Endothelial cell of umbilical vein (primary cell): ENCODE measurements around the gene HDGFL2. TPM values are rescaled to one million over a fixed set of nuclear protein-coding genes. Genes with fewer than 3 reads are reported as not detected.

Experiments
- BruUV-seq: library from RNA; stranded (reverse); fragments of 400-500 nt; replicated peaks from 2 replicates; lab custom pipeline; 2021; lab: Mats Ljungman, UMichigan
- CTCF ChIA-PET: fragments of 300-600, 350-600 bp; sonication (Branson Sonifier 250); formaldehyde crosslinking; loops from one replicate; lab custom pipeline; 2021; ENCODE audit warnings: antibody characterized with exemption, inconsistent platforms; lab: Charles Lee
- POLR2A ChIA-PET: fragments of 300-600, 350-600 bp; sonication (Branson Sonifier 250); formaldehyde crosslinking; loops from one replicate; lab custom pipeline; 2021; ENCODE audit warnings: antibody characterized with exemption, inconsistent platforms; lab: Charles Lee
- DNase-seq: peaks from one replicate; pipeline ENCODE4 v3.0.0-alpha.2; 2011; ENCODE audit warnings: low read depth, low spot score
- FAIRE-seq: peaks from 2 replicates; lab custom pipeline; 2011; peaks lifted over from hg19 to GRCh38; lab: Jason Lieb, UNC
- H2AFZ ChIP-seq: 2 replicates; pipeline ENCODE4 v1.6.0; 2012; ENCODE audit warnings: low read depth, low read length, control low read depth, inconsistent platforms
- H3K27ac ChIP-seq: 2 replicates; pipeline ENCODE4 v1.5.1; 2011; ENCODE audit warnings: low read depth, mild to moderate bottlenecking, control low read depth, low read length, moderate library complexity; ENCODE audit not compliant: insufficient read depth
- H3K27me3 ChIP-seq, 2 experiments: 2 replicates each; pipeline versions ENCODE4 v1.6.0 to v1.6.1; 2011; ENCODE audit warnings: low read length in 2 of 2, mixed read lengths in 1 of 2; ENCODE audit not compliant: control insufficient read depth in 2 of 2, insufficient read depth in 2 of 2
- H3K36me3 ChIP-seq, 2 experiments: 2 replicates in 1 of 2; 3 replicates in 1 of 2; pipeline ENCODE4 v1.5.1; 2011; ENCODE audit warnings: low read length in 2 of 2, mild to moderate bottlenecking in 1 of 2, moderate library complexity in 1 of 2; ENCODE audit not compliant: control insufficient read depth in 2 of 2, insufficient read depth in 2 of 2; ENCODE audit errors: extremely low read depth in 1 of 2
- H3K4me1 ChIP-seq: 3 replicates; pipeline ENCODE4 v1.5.1; 2011; ENCODE audit warnings: mild to moderate bottlenecking, low read length; ENCODE audit not compliant: control insufficient read depth, insufficient read depth; ENCODE audit errors: extremely low read depth
- H3K4me2 ChIP-seq: 2 replicates; pipeline ENCODE4 v1.6.1; 2011; ENCODE audit warnings: low read length, control low read depth, mixed read lengths; ENCODE audit not compliant: insufficient read depth
- H3K4me3 ChIP-seq, 3 experiments: fragments of 200-600 bp in 1 of 3; sonication (generic), shearing (Covaris generic) in 1 of 3; replicated peaks in 1 of 3; 2 replicates each; pipeline ENCODE4 v1.5.1; 2011 to 2016; ENCODE audit warnings: control low read depth in 3 of 3, low read length in 3 of 3, mild to moderate bottlenecking in 2 of 3, inconsistent platforms in 1 of 3, low read depth in 1 of 3, moderate library complexity in 1 of 3; ENCODE audit not compliant: insufficient read depth in 1 of 3
- H3K79me2 ChIP-seq: 2 replicates; pipeline ENCODE4 v1.6.0; 2012; ENCODE audit warnings: low read length, inconsistent platforms; ENCODE audit not compliant: control insufficient read depth, insufficient read depth
- H3K9ac ChIP-seq: replicated peaks from 2 replicates; pipeline ENCODE3; 2011; ENCODE audit warnings: low read length, control low read depth; ENCODE audit not compliant: insufficient read depth; ENCODE audit errors: extremely low read depth
- H3K9me1 ChIP-seq: replicated peaks from 3 replicates; pipeline ENCODE4 v1.6.0; 2011; ENCODE audit warnings: mild to moderate bottlenecking, low read length; ENCODE audit not compliant: control insufficient read depth, insufficient read depth; ENCODE audit errors: extremely low read depth
- H3K9me3 ChIP-seq: replicated peaks from 2 replicates; pipeline ENCODE4 v1.5.1; 2012; ENCODE audit warnings: low read length, inconsistent platforms; ENCODE audit not compliant: control insufficient read depth, insufficient read depth
- H4K20me1 ChIP-seq: replicated peaks from 2 replicates; pipeline ENCODE3; 2011; ENCODE audit warnings: mild to moderate bottlenecking, low read length; ENCODE audit not compliant: control insufficient read depth, insufficient read depth; ENCODE audit errors: extremely low read depth
- FOS ChIP-seq: IDR thresholded peaks from 2 replicates; pipeline ENCODE4 v1.6.1; 2011; ENCODE audit warnings: mild to moderate bottlenecking, low read length, moderate library complexity, borderline replicate concordance; ENCODE audit not compliant: insufficient read depth
- GATA2 ChIP-seq: IDR thresholded peaks from 2 replicates; pipeline ENCODE4 v1.7.0; 2011; ENCODE audit warnings: low read depth, mild to moderate bottlenecking, moderate library complexity, mixed read lengths, low read length; ENCODE audit not compliant: insufficient read length, insufficient read depth
- JUN ChIP-seq: IDR thresholded peaks from 2 replicates; pipeline ENCODE4 v1.6.1; 2011; ENCODE audit warnings: borderline replicate concordance, low read depth; ENCODE audit not compliant: insufficient read length, insufficient read depth
- MYC ChIP-seq: IDR thresholded peaks from one replicate; pipeline ENCODE4 v1.6.1; 2011; ENCODE audit warnings: mild to moderate bottlenecking, low read depth, low read length
- dilution Hi-C: fragments of 300-500 bp; cut with MboI; formaldehyde crosslinking; loops from one replicate; pipeline ENCODE4 v1.15.0; 2019; ENCODE audit warnings: low sequenced_read_pairs; ENCODE audit not compliant: extremely low pct_ligation_motif_present
- intact Hi-C: fragments of 100-400 bp; cut with micrococcal nuclease; formaldehyde crosslinking; loops from one replicate; pipeline ENCODE4 v1.10.0; 2022
- polyA plus RNA-seq, 4 experiments: library from polyadenylated mRNA; depleted of rRNA in 3 of 4; stranded (reverse) in 3 of 4; unstranded in 1 of 4; fragments of >200 nt; gene quantifications; 2 replicates each; pipeline versions ENCODE4 v1.2.1 to v1.2.3, GENCODE V29; 2011 to 2012; ENCODE audit warnings: missing spikeins in 1 of 4
- total RNA-seq: library from RNA; stranded (reverse); gene quantifications from 2 replicates; pipeline ENCODE4 v1.2.3, GENCODE V29; 2021
- TF ChIP-seq, protein P1 (sequence below): IDR thresholded peaks from 2 replicates; pipeline ENCODE4 v1.6.1; 2011; ENCODE audit not compliant: insufficient read depth, insufficient read length
- TF ChIP-seq, protein P2 (sequence below), 2 donors: IDR thresholded peaks; 1 replicate in 1 of 2; 2 replicates in 1 of 2; pipeline ENCODE4 v1.5.1; 2011; ENCODE audit warnings: low read length in 2 of 2, mild to moderate bottlenecking in 2 of 2, moderate library complexity in 2 of 2, control low read depth in 1 of 2, inconsistent platforms in 1 of 2, low read depth in 1 of 2; ENCODE audit not compliant: insufficient read depth in 1 of 2; ENCODE audit errors: extremely low read depth in 1 of 2

Gene HDGFL2
- total and polyA plus RNA-seq, 2 donors (not counting 3 experiments of a cell fraction or from before 2014, with no cell fraction given): 39.1 to 79.6 TPM

DNA sequence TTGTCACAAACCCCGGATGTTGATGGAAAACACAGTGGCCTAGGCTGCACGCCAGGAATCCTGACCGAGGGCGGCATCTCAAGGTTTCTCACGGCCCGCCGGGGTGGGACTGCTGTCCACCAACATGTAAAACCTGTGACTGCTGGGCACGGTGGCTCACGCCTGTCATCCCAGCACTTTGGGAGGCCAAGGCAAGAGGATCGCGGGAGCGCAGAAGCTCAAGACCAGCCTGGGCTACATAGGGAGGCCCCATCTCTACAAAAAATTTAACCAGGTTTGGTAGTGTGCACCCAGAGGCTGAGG, 35.0 kb downstream of the HDGFL2 start:
- CTCF ChIA-PET: interaction anchor here (1.0 to 4.7 kb wide), 2 partner anchors 9 to 17 kb away, joined by 7 to 54 read pairs; no protein-coding TSS in a partner anchor

More for the DNA sequence above, 35.0 kb downstream of the HDGFL2 start:
- Histone ChIP-seq H3K9me3 (no peaks in the 10 kb centered on the region), H3K27me3 (no peaks in the 10 kb centered on the region), H3K9ac (no peak overlapping the region), H3K79me2 (no peaks in the 10 kb centered on the region), H4K20me1 (no peaks in the 10 kb centered on the region), H2AFZ (no peak overlapping the region), H3K9me1 (no peaks in the 10 kb centered on the region), H3K4me1 (peaks cover 10% of the 10 kb centered on the region), H3K4me2 (no peak overlapping the region), H3K4me3 (no peak overlapping the region), H3K27ac (peak overlapping the region; percentile 7), H3K36me3 (peaks cover 3 to 8% of the 10 kb centered on the region in 2 experiments)
- DNase-seq (no peak), FAIRE-seq (no peak)
- no TSS peak for BruUV-seq
- intact Hi-C loops: no loop called here
- dilution Hi-C loops: no loop called here
- POLR2A ChIA-PET: interaction anchor here (0.6 kb wide), 1 partner anchor 152 kb away, joined by 5 read pairs; no protein-coding TSS in a partner anchor
- TF ChIP-seq MYC (no peak), JUN (no peak), GATA2 (no peak), FOS (no peak)
- TF ChIP-seq, protein P1, sequence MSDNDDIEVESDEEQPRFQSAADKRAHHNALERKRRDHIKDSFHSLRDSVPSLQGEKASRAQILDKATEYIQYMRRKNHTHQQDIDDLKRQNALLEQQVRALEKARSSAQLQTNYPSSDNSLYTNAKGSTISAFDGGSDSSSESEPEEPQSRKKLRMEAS: no peak
- TF ChIP-seq, protein P2, sequence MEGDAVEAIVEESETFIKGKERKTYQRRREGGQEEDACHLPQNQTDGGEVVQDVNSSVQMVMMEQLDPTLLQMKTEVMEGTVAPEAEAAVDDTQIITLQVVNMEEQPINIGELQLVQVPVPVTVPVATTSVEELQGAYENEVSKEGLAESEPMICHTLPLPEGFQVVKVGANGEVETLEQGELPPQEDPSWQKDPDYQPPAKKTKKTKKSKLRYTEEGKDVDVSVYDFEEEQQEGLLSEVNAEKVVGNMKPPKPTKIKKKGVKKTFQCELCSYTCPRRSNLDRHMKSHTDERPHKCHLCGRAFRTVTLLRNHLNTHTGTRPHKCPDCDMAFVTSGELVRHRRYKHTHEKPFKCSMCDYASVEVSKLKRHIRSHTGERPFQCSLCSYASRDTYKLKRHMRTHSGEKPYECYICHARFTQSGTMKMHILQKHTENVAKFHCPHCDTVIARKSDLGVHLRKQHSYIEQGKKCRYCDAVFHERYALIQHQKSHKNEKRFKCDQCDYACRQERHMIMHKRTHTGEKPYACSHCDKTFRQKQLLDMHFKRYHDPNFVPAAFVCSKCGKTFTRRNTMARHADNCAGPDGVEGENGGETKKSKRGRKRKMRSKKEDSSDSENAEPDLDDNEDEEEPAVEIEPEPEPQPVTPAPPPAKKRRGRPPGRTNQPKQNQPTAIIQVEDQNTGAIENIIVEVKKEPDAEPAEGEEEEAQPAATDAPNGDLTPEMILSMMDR (IDR thresholded peaks at IDR 0.05; ENCODE audit: extremely low read depth in 1 of 2, insufficient read depth in 1 of 2, low read depth in 1 of 2, low read length in 2 of 2): no peak
